ENCODE data around the gene FAM221B. TPM values are rescaled to one million over a fixed set of nuclear protein-coding genes. Genes with fewer than 3 reads are reported as not detected.
A peak's percentile ranks its signal among the peaks of the same experiment; 100 is the strongest.

Gene FAM221B
- total RNA-seq, 1 donor from 2014 or later, result not detected

DNA sequence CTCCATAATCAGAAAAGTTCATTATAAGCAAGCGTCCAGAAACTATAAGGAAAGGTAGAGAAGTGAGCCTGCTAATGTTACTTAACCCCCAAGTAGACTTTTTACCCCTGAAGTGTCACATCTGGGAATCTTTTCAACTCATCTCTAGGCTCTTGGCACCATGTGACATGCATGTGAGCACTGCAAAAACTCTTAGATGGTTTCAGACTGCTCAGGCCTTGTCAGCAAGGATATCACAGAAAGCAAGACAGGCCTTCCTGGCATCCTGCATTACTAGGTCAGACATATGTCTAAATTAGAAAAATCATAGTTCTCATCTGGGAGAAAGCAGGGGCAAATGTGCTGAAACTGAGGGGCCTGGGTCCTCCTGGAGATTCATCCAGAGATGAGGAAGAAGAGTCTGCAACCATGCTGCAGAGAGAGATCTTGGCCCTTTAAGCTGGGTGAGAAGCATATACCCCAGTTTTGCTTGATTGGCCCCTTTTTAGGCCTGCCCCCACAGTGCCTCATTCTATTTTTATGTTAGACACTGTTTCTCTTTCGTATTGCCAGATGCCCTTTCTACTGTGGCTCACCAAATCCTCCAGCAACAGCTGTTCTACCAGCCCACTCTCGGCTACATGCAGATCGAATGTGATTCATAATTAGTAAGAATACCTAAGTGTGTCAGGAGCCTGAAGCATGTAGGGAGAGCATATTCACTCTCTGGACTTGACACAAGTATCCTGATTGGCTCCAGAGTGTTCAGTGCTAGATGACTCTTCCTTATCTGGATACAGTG, 19.4 kb upstream of the FAM221B start:
- peak; percentile 97 for DNase-seq (ENCODE audit: low read depth)

DNA sequence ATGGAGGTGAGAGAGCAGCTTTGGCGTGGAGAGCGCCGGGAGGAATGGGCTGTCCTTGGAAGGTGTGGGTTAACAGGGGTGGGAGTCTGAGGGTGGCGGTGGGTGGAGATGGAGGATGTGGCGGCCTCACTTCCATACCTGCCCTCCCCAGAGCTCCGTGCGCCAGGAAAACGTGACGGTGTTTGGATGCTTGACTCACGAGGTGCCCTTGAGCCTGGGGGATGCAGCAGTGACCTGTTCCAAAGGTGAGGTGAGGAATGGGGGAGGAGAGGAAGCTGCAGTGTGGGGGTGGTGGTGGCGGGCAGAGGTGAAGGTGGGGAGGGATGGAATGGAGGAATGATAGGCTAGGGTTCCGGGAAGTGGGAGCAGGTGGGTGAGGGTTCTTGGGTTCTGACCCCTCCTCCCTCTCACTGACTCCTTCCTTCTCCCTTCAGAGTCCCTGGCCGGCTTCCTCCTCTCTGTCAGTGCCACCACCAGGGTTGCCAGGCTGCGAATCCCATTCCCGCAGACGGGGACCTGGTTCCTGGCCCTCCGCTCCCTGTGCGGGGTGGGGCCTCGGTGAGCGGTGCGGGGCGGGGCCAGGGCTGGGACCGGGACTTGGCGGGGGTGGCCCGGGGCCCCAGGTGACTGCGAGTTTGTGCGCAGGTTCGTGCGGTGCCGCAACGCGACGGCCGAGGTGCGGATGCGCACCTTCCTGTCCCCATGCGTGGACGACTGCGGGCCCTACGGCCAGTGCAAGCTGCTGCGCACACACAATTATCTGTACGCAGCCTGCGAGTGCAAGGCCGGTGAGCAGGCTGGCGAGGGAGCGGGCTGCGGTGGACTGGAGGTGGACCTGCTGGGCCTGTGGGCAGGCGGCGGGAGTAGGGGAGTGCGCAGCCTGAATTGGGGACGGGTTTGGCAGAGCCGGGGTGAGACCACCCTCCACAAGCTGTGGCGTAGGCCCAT, 17.6 kb upstream of the FAM221B start:
- no peak for DNase-seq (ENCODE audit: low read depth)

- DNase-seq (ENCODE audit: low read depth), result no peak
These were observed 16.2 kb upstream of the FAM221B start for GRCh38 chr9:35844628-35845270.

GRCh38 chr9:35842795-35843194, 14.3 kb upstream of the FAM221B start:
- no peak for DNase-seq (ENCODE audit: low read depth)

DNA sequence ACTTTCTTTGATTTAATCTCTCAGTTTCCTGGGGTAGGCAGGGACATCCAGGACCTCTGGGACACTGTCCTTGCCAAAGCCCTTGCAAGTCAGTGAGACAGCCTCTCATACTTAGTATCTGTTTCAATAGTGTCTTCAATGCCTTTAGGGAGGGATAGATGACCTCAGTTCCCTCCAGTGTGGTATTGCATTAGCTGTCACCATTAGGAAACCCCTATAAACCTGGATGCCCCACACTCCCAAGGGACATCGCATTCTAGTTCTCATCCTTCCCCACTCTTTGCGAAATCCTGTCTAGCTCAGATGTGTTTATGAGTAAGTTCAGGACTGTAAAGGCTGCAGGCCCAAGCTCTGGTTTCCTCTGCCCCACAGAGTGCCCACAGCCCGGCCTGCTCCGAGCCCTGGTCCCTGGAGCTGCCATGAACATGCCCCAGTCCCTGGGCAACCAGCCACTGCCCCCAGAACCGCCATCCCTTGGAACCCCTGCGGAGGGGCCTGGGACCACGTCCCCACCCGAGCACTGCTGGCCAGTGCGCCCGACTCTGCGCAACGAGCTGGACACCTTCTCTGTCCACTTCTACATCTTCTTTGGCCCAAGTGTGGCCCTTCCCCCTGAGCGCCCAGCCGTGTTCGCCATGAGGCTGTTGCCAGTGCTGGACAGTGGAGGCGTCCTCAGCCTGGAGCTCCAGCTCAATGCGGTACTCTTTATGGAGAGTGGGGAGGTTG, 13.7 kb upstream of the FAM221B start:
- no peak for DNase-seq (ENCODE audit: low read depth)

- no peak for DNase-seq (ENCODE audit: low read depth)
These were observed 13.0 kb upstream of the FAM221B start for GRCh38 chr9:35841645-35841900.

- DNase-seq (ENCODE audit: low read depth), result no peak
These were observed 12.5 kb upstream of the FAM221B start for GRCh38 chr9:35840881-35841644.

DNA sequence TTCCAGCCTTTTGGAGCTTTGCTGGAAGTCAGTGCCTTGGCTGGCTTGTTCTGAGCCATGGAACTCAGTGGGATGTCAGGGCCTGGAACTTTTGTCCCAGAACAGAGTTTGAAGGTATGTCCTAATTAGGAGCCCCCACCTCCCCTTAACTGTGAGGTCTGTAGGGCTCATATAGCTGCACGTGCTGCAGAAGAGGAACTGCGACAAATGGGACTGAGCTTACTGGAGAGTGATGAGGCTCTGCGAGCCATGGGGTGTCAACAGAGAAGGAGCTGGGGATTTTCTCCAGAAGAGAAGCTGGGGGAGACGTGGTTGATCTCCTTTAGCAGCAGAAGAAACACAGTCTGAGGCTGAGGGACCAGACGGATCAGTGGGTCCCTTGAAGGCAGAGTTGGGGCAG, 11.4 kb upstream of the FAM221B start:
- no peak for DNase-seq (ENCODE audit: low read depth)

- no peak for DNase-seq (ENCODE audit: low read depth)
These were observed 8.1 kb upstream of the FAM221B start for GRCh38 chr9:35836595-35836994.

DNA sequence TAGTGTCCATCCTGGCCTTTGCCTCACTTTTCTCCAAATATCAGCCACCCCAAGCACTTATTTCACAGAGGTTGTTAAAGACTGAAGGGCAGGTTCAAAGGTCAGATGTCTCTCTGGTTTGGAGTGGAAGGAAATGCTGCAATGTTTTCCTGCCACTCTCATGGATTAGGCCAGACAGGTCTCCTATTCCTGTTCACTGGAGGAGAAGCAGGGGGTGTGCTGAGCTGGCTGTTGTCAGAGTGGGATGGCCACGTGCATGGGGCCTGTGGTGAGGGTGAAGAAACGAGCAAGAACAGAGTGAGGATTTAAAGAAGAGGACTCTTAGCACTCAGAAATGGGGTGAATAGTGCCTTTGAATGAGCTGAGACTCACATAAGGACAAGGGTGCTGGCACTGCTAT, 7.2 kb upstream of the FAM221B start:
- DNase-seq (ENCODE audit: low read depth), result no peak

GRCh38 chr9:35835216-35835632, 6.7 kb upstream of the FAM221B start:
- no peak for DNase-seq (ENCODE audit: low read depth)

DNA sequence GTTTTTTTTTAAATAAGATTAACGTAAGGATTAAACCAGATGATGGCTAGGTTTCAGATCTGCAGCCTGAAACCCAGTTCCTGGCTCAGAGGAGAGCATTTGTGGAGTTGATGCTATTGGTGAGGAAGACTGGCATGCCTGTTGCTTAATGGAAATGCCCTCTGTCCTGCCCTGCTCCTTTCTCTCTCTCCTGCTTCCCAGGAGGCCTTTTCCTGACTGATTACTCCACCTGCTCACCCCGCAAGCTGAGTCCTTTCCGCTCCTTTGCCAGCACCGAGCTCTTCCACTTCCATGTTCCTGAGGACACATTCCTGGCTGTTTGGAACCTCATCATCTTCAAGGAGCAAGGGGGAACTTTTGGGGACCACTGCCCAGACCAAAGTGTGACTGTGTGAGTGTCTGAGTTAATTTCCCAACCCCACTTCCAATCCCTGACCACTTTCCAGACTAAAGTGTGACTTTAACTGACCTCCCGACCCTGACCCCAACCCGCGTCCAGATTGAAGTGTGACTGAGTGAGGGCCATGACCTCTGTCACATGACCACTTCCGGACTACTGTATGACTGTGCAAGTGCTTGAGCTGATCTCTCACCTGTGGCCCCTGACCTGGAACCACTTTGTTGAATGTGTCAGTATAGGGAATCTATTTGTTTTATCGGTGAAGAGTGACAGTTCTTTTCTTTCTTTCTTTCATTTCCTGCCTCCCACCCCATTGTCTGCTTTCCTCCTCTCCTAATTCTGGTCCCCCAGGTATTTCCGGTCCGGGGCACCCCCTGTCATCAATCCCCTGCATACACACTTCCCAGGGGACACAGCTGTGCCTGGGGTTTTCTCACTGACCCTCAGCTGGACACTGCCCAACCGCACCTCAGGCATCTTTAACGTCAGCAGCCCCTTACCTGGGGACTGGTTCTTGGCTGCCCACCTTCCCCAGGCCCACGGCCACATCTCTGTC, 6.0 kb upstream of the FAM221B start:
- DNase-seq (ENCODE audit: low read depth), result no peak

- no peak for DNase-seq (ENCODE audit: low read depth)
These were observed 4.3 kb upstream of the FAM221B start for GRCh38 chr9:35832814-35833213.

DNA sequence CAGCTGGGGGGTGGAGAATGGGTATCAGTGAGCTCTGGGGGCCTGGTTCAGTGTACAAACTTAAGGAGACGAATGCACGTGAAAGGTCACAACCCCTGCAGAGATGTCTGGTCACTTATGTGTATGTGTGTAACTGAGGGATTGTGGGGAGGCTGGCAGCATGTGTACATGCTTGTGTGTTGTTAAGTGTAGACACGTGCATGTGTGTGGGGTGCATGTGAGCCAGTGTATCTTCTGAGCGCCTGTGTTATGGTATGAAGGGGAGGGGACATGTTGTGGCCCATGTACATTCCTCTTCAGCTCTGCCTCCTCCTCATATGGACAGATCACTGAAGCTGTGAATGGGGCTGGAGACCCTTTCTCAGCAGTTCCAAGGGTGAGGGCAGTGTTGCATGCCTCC, 2.5 kb upstream of the FAM221B start:
- DNase-seq (ENCODE audit: low read depth), result no peak

GRCh38 chr9:35829764-35830096, 1.2 kb upstream of the FAM221B start:
- DNase-seq (ENCODE audit: low read depth), result no peak

DNA sequence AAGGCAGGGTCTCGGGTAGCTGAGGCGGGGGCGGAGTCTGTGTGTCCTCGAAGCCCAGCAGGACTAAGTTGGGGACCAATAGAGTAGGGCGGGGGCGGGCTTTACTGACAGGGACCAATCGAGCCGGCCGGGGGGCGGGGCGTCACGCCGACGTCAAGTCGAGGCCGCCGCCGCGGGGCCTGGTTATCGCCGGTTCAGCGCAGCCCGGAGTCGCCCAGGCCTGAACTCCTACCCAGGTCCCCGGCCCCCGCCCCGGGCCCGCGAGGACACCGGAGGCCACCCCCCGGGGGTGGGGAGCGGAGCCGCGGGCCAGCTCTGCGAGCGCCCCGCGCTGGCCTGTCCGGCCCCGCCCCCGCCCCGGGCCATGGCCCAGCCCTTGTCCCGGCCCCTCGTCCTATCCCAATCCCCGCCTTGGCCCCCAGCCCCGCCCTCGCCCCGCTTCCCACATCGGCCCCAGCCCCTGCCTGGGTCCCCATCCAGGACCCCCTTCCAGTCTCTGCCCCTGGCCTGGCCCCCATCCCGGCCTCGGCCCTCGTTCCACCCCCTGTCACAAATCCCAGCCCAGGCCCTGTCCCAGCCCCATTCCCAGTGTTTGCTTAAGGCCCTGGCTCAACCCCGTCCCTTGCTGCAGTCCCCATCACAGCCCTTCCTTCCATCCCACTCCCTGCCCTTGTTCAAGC, 692 bp upstream of the FAM221B start, which contains the start of gene TMEM8B:
Gene TMEM8B (plus strand): TSS at position 145 of the 680 bp plus-strand sequence. CDS start 220 bp downstream, at position 365.
- peak; percentile 94 for DNase-seq (ENCODE audit: low read depth)

DNA sequence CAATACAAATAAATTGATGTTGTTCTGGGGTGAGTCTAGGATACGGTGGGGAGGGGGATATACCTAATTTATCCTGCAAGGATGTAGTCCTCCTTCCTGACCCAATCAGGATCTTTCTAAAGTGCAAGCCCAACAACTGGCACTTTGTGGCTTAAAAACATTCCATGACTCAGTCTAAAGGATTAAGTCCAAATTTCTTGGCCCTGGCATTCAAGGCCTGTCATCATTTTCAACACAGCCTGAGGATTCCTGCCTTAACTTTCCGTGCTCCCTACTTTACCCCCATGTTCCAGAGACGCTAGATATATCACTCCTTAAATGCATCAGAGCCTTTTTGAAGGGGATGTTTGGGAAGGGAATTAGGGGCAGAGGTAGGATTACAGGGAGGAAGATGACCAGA, 1.0 kb downstream of the FAM221B start:
- DNase-seq (ENCODE audit: low read depth), result peak; percentile 79

- DNase-seq (ENCODE audit: low read depth), result peak; percentile 76
These were observed 2.3 kb downstream of the FAM221B start for GRCh38 chr9:35826071-35826701.
